IMR-90 (cell line): ENCODE data around the gene ARPP21. TPM values are rescaled to one million over a fixed set of nuclear protein-coding genes. Genes with fewer than 3 reads are reported as not detected.

Experiments
- ATAC-seq: fragments of 200-7000 bp; cut with Tn5 transposase; 2 replicates; pipeline ENCODE4 v1.9.1; 2020; ENCODE audit warnings: low read depth, mild to moderate bottlenecking, moderate library complexity
- BruUV-seq: library from RNA; stranded (reverse); fragments of 400-500 nt; replicated peaks from 2 replicates; lab custom pipeline; 2021; lab: Mats Ljungman, UMichigan
- CTCF ChIA-PET: fragments of 300-600 bp; formaldehyde crosslinking; extraction: SDS; loops from one replicate; lab custom pipeline; 2021; ENCODE audit warnings: antibody characterized with exemption; lab: Yijun Ruan, JAX
- POLR2A ChIA-PET: fragments of 300-600 bp; sonication (Branson Sonifier 250); formaldehyde crosslinking; loops from one replicate; lab custom pipeline; 2022; ENCODE audit warnings: antibody characterized with exemption; ENCODE audit not compliant: unreplicated experiment; lab: Charles Lee
- DNase-seq: peaks from one replicate; pipeline ENCODE4 v3.0.0; 2013
- H2AFZ ChIP-seq: replicated peaks from 2 replicates; pipeline ENCODE3; 2013; ENCODE audit warnings: low read length, mild to moderate bottlenecking; ENCODE audit not compliant: poor library complexity
- H2AK5ac ChIP-seq: 2 replicates; pipeline ENCODE4 v1.6.1; 2013; ENCODE audit warnings: low read depth, low read length, inconsistent platforms
- H2AK9ac ChIP-seq: replicated peaks from 2 replicates; pipeline ENCODE3; 2013; ENCODE audit warnings: mild to moderate bottlenecking, low read depth, low read length, moderate library complexity; ENCODE audit not compliant: poor library complexity
- H2BK120ac ChIP-seq: 2 replicates; pipeline ENCODE4 v1.6.1; 2013; ENCODE audit warnings: low read depth, low read length, inconsistent platforms
- H2BK15ac ChIP-seq: 3 replicates; pipeline ENCODE4 v1.6.1; 2013; ENCODE audit warnings: low read depth, low read length, inconsistent platforms
- H2BK20ac ChIP-seq: 2 replicates; pipeline ENCODE4 v1.6.1; 2013; ENCODE audit warnings: low read depth, mild to moderate bottlenecking, inconsistent platforms, low read length, moderate library complexity
- H2BK5ac ChIP-seq: 2 replicates; pipeline ENCODE4 v1.6.1; 2013; ENCODE audit warnings: mild to moderate bottlenecking, low read depth, low read length, inconsistent platforms; ENCODE audit not compliant: poor library complexity, severe bottlenecking
- H3K14ac ChIP-seq: replicated peaks from 2 replicates; pipeline ENCODE4 v1.6.1; 2013; ENCODE audit warnings: low read depth, low read length, inconsistent platforms
- H3K18ac ChIP-seq: 2 replicates; pipeline ENCODE4 v1.6.1; 2013; ENCODE audit warnings: low read depth, low read length, control low read depth
- H3K23ac ChIP-seq: 2 replicates; pipeline ENCODE4 v1.6.1; 2013; ENCODE audit warnings: low read depth, low read length, inconsistent platforms
- H3K27ac ChIP-seq: 2 replicates; pipeline ENCODE4 v1.5.1; 2013; ENCODE audit warnings: mild to moderate bottlenecking, control low read depth, low read length; ENCODE audit not compliant: insufficient read depth
- H3K27me3 ChIP-seq: 2 replicates; pipeline ENCODE4 v1.6.1; 2013; ENCODE audit warnings: low read length; ENCODE audit not compliant: control insufficient read depth, insufficient read depth
- H3K36me3 ChIP-seq: 2 replicates; pipeline ENCODE4 v1.6.1; 2013; ENCODE audit warnings: low read length, mixed read lengths; ENCODE audit not compliant: control insufficient read depth, insufficient read depth
- H3K4ac ChIP-seq: 2 replicates; pipeline ENCODE4 v1.6.1; 2013; ENCODE audit warnings: low read depth, low read length, inconsistent platforms
- H3K4me1 ChIP-seq: 2 replicates; pipeline ENCODE4 v1.6.1; 2013; ENCODE audit warnings: low read length, mixed read lengths; ENCODE audit not compliant: control insufficient read depth, insufficient read depth
- H3K4me2 ChIP-seq: 2 replicates; pipeline ENCODE4 v1.6.1; 2013; ENCODE audit warnings: low read depth, mild to moderate bottlenecking, control low read depth, low read length, moderate library complexity
- H3K4me3 ChIP-seq: 2 replicates; pipeline ENCODE4 v1.5.1; 2013; ENCODE audit warnings: low read depth, mild to moderate bottlenecking, control low read depth, low read length, moderate library complexity; ENCODE audit not compliant: insufficient read depth
- H3K56ac ChIP-seq: 2 replicates; pipeline ENCODE4 v1.6.1; 2013; ENCODE audit warnings: low read length, inconsistent platforms; ENCODE audit not compliant: insufficient read depth; ENCODE audit errors: extremely low read depth
- H3K79me1 ChIP-seq, 2 experiments: 2 replicates each; pipeline ENCODE4 v1.6.1; 2013; ENCODE audit warnings: low read length in 2 of 2, inconsistent platforms in 1 of 2, low read depth in 1 of 2
- H3K9ac ChIP-seq: 2 replicates; pipeline ENCODE4 v1.6.1; 2013; ENCODE audit warnings: low read depth, low read length, control low read depth
- H3K9me1 ChIP-seq: 2 replicates; pipeline ENCODE4 v1.6.1; 2013; ENCODE audit warnings: low read length, inconsistent platforms; ENCODE audit not compliant: insufficient read depth
- H3K9me3 ChIP-seq: 2 replicates; pipeline ENCODE4 v1.6.1; 2013; ENCODE audit warnings: low read length; ENCODE audit not compliant: control insufficient read depth, insufficient read depth
- H4K20me1 ChIP-seq: 2 replicates; pipeline ENCODE4 v1.6.1; 2013; ENCODE audit warnings: low read length, inconsistent platforms; ENCODE audit not compliant: insufficient read depth
- H4K5ac ChIP-seq: 2 replicates; pipeline ENCODE4 v1.6.1; 2013; ENCODE audit warnings: mild to moderate bottlenecking, low read depth, low read length, control low read depth
- H4K8ac ChIP-seq, 2 experiments: 2 replicates each; pipeline ENCODE4 v1.6.1; 2013; ENCODE audit warnings: low read depth in 2 of 2, low read length in 2 of 2, control low read depth in 1 of 2, inconsistent platforms in 1 of 2
- H4K91ac ChIP-seq: 2 replicates; pipeline ENCODE4 v1.6.1; 2013; ENCODE audit warnings: low read depth, low read length, inconsistent platforms; ENCODE audit not compliant: insufficient read depth
- CEBPB ChIP-seq: IDR thresholded peaks from 2 replicates; pipeline ENCODE4 v1.6.1; 2012; ENCODE audit warnings: low read depth, low read length, improper control_type of control experiment
- CHD1 ChIP-seq: IDR thresholded peaks from 2 replicates; pipeline ENCODE4 v1.6.1; 2012; ENCODE audit warnings: low read depth, low read length, improper control_type of control experiment
- FOS ChIP-seq: fragments of 150-350 bp; IDR thresholded peaks from 2 replicates; pipeline ENCODE4 v1.6.1; 2016; ENCODE audit warnings: low read depth, low read length
- MAFK ChIP-seq: IDR thresholded peaks from 2 replicates; pipeline ENCODE4 v1.6.1; 2012; ENCODE audit warnings: low read depth, low read length, improper control_type of control experiment
- POLR2A ChIP-seq: IDR thresholded peaks from 2 replicates; pipeline ENCODE4 v1.6.1; 2012; ENCODE audit warnings: mild to moderate bottlenecking, low read depth, low read length
- RAD21 ChIP-seq: IDR thresholded peaks from 2 replicates; pipeline ENCODE4 v1.6.1; 2012; ENCODE audit warnings: low read length, improper control_type of control experiment
- RCOR1 ChIP-seq: IDR thresholded peaks from 2 replicates; pipeline ENCODE4 v1.6.1; 2012; ENCODE audit warnings: mild to moderate bottlenecking, low read length, improper control_type of control experiment; ENCODE audit not compliant: insufficient replicate concordance
- RFX5 ChIP-seq: IDR thresholded peaks from 2 replicates; pipeline ENCODE4 v1.8.0; 2012; ENCODE audit warnings: low read depth, mild to moderate bottlenecking, low read length, moderate library complexity
- SMC3 ChIP-seq: fragments of 150-350 bp; IDR thresholded peaks from 2 replicates; pipeline ENCODE4 v1.6.1; 2016; ENCODE audit warnings: low read depth, mild to moderate bottlenecking, antibody characterized with exemption, low read length, moderate library complexity
- WGBS, 2 experiments: methylation state at CpG; one replicate each; pipeline versions ENCODE4 v1.1.5 to v1.1.7; 2013; ENCODE audit warnings: missing lambda C conversion rate in 2 of 2; ENCODE audit not compliant: insufficient read length in 1 of 2; ENCODE audit errors: extremely low coverage in 2 of 2; 5-methylcytosine and 5-hydroxymethylcytosine counted together
- dilution Hi-C: fragments of 300-500 bp; cut with HindIII; formaldehyde crosslinking; loops from one replicate; pipeline ENCODE4 v1.14.3; 2018; ENCODE audit warnings: low sequenced_read_pairs; ENCODE audit not compliant: unreplicated experiment
- in situ Hi-C: fragments of 300-500 bp; cut with MboI; formaldehyde crosslinking; loops from 3 replicates; pipeline ENCODE4 v1.14.3; 2019; ENCODE audit warnings: low sequenced_read_pairs, inconsistent platforms, mixed read lengths
- intact Hi-C: fragments of 100-400 bp; cut with micrococcal nuclease; formaldehyde crosslinking; loops from 2 replicates; pipeline ENCODE4 v1.10.0; 2022
- polyA plus RNA-seq, 3 experiments: library from polyadenylated mRNA; depleted of rRNA; stranded (reverse); fragments of >200 nt; gene quantifications; 2 replicates each; pipeline ENCODE4 v1.2.3, GENCODE V29; 2012; ENCODE audit warnings: low replicate concordance in 1 of 3
- total RNA-seq: library from RNA; depleted of rRNA; stranded (reverse); fragments of >200 nt; gene quantifications from 2 replicates; pipeline ENCODE4 v1.2.3, GENCODE V29; 2012
- TF ChIP-seq, protein P1 (sequence below): conservative IDR thresholded peaks from 2 replicates; pipeline ENCODE4 v1.5.1; 2012; ENCODE audit warnings: mild to moderate bottlenecking, low read depth, low read length, improper control_type of control experiment
- TF ChIP-seq, protein P2 (sequence below): fragments of 150-350 bp; IDR thresholded peaks from 2 replicates; pipeline ENCODE4 v1.6.1; 2016; ENCODE audit warnings: low read depth, mild to moderate bottlenecking, low read length, moderate library complexity, borderline replicate concordance
- TF ChIP-seq, protein P3 (sequence below): fragments of 150-350 bp; IDR thresholded peaks from 2 replicates; pipeline ENCODE4 v1.6.1; 2017; ENCODE audit warnings: mild to moderate bottlenecking, antibody characterized with exemption, low read length, low read depth

ARPP21 gene
- total and polyA plus RNA-seq, 2 of the 4 experiments (the other 2 are of a cell fraction): not detected

DNA sequence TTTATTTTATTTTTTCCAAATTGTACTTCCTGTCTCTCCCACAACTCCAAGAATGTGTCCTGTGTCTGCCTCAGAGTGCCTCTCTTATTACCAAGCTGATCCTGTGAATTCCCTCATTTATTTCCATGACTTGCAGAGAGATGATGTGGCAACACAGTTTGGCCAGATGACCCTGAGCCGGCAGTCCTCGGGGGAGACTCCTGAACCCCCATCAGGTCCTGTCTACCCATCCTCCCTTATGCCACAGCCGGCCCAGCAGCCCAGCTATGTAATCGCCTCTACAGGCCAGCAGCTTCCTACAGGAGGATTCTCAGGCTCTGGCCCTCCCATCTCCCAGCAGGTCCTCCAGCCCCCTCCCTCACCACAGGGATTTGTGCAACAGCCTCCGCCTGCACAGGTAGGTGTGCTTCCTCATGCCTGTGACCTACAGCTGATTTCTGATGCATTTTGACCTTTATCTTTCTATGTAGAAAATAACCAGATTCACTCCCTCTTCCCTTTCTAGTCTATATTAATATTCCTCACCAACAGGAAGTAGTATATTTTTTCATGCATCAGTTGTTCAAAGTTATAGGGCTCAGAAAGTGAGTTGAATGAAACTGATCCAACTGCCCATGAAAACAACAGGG lies 100.0 kb downstream of the ARPP21 start:
- Histone ChIP-seq H2AFZ (no peak overlapping the region), H3K27ac (no peak overlapping the region), H2BK20ac (no peak overlapping the region), H3K4me1 (no peaks in the 10 kb centered on the region), H4K8ac (no peak overlapping the region), H3K79me1 (no peaks in the 10 kb centered on the region), H3K27me3 (no peaks in the 10 kb centered on the region), H3K4ac (no peak overlapping the region), H4K20me1 (no peaks in the 10 kb centered on the region), H3K4me3 (no peak overlapping the region), H2AK5ac (no peak overlapping the region), H3K36me3 (no peaks in the 10 kb centered on the region), H3K9me1 (no peaks in the 10 kb centered on the region), H2BK5ac (no peak overlapping the region), H2BK15ac (no peak overlapping the region), H3K9me3 (peaks cover 2% of the 10 kb centered on the region; the same call in 1 of the 2 replicates), H3K56ac (no peak overlapping the region), H3K18ac (no peak overlapping the region), H2BK120ac (no peak overlapping the region), H3K23ac (no peak overlapping the region), H2AK9ac (no peak overlapping the region), H3K14ac (no peak overlapping the region), H3K9ac (no peak overlapping the region), H4K5ac (no peak overlapping the region), H3K4me2 (no peak overlapping the region), H4K91ac (no peak overlapping the region)
- ChIA-PET POLR2A (no interaction called here), CTCF (no interaction called here)
- ATAC-seq: no peak
- WGBS, 2 experiments: no CpG with 5 or more reads among the region's 5 CpGs
- no peak for DNase-seq
- intact Hi-C loops (no loop called here), in situ Hi-C loops (no loop called here), dilution Hi-C loops (no loop called here)
- no TSS peak for BruUV-seq
- TF ChIP-seq RAD21 (no peak), RFX5 (no peak), CHD1 (no peak), SMC3 (no peak), POLR2A (no peak), CEBPB (no peak), FOS (no peak), MAFK (no peak), RCOR1 (no peak)
- TF ChIP-seq, protein P1, sequence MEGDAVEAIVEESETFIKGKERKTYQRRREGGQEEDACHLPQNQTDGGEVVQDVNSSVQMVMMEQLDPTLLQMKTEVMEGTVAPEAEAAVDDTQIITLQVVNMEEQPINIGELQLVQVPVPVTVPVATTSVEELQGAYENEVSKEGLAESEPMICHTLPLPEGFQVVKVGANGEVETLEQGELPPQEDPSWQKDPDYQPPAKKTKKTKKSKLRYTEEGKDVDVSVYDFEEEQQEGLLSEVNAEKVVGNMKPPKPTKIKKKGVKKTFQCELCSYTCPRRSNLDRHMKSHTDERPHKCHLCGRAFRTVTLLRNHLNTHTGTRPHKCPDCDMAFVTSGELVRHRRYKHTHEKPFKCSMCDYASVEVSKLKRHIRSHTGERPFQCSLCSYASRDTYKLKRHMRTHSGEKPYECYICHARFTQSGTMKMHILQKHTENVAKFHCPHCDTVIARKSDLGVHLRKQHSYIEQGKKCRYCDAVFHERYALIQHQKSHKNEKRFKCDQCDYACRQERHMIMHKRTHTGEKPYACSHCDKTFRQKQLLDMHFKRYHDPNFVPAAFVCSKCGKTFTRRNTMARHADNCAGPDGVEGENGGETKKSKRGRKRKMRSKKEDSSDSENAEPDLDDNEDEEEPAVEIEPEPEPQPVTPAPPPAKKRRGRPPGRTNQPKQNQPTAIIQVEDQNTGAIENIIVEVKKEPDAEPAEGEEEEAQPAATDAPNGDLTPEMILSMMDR: no peak
- TF ChIP-seq, protein P2, sequence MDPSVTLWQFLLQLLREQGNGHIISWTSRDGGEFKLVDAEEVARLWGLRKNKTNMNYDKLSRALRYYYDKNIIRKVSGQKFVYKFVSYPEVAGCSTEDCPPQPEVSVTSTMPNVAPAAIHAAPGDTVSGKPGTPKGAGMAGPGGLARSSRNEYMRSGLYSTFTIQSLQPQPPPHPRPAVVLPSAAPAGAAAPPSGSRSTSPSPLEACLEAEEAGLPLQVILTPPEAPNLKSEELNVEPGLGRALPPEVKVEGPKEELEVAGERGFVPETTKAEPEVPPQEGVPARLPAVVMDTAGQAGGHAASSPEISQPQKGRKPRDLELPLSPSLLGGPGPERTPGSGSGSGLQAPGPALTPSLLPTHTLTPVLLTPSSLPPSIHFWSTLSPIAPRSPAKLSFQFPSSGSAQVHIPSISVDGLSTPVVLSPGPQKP: no peak
- TF ChIP-seq, protein P3, sequence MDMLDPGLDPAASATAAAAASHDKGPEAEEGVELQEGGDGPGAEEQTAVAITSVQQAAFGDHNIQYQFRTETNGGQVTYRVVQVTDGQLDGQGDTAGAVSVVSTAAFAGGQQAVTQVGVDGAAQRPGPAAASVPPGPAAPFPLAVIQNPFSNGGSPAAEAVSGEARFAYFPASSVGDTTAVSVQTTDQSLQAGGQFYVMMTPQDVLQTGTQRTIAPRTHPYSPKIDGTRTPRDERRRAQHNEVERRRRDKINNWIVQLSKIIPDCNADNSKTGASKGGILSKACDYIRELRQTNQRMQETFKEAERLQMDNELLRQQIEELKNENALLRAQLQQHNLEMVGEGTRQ: no peak
